ACHN (cell line): ENCODE results near the gene SPRR5.

Experiments
- DNase-seq: peaks from one replicate; pipeline ENCODE4 v3.0.0-alpha.2; 2015
- in situ Hi-C: cut with HindIII; loops from 2 replicates; pipeline ENCODE4 v1.10.0; 2017; ENCODE audit warnings: low sequenced_read_pairs, low pct_ligation_motif_present, low pct_unique_long_range_greater_than_20kb

The SPRR5 gene

GRCh38 chr1:152940614-152941013 lies 6.4 kb upstream of the SPRR5 start:
- in situ Hi-C loops, result no loop called here
- no peak for DNase-seq

- DNase-seq, result no peak
Measured at GRCh38 chr1:152941037-152941711, 5.8 kb upstream of the SPRR5 start.

GRCh38 chr1:152942161-152942560 lies 4.8 kb upstream of the SPRR5 start:
- in situ Hi-C loops, result no loop called here

More at GRCh38 chr1:152941037-152941711, 5.8 kb upstream of the SPRR5 start:
- in situ Hi-C loops, result no loop called here

GRCh38 chr1:152946248-152946647 lies 758 bp upstream of the SPRR5 start:
- no peak for DNase-seq
- in situ Hi-C loops, result no loop called here

More at GRCh38 chr1:152942161-152942560, 4.8 kb upstream of the SPRR5 start:
- no peak for DNase-seq

GRCh38 chr1:152951711-152952110 lies 4.7 kb downstream of the SPRR5 start:
- DNase-seq, result no peak
- in situ Hi-C loops, result no loop called here

GRCh38 chr1:152953761-152954160 lies 6.8 kb downstream of the SPRR5 start:
- DNase-seq, result no peak
- in situ Hi-C loops, result no loop called here

GRCh38 chr1:152954436-152954835 lies 7.4 kb downstream of the SPRR5 start:
- DNase-seq, result no peak
- in situ Hi-C loops, result no loop called here

- in situ Hi-C loops, result no loop called here
Measured at GRCh38 chr1:152957561-152957960, 10.6 kb downstream of the SPRR5 start.

GRCh38 chr1:152959273-152959672 lies 12.3 kb downstream of the SPRR5 start:
- no peak for DNase-seq
- in situ Hi-C loops, result no loop called here

More at GRCh38 chr1:152957561-152957960, 10.6 kb downstream of the SPRR5 start:
- no peak for DNase-seq

- in situ Hi-C loops, result no loop called here
- no peak for DNase-seq
Measured at GRCh38 chr1:152959801-152960451, 12.9 kb downstream of the SPRR5 start.

- DNase-seq, result no peak
- in situ Hi-C loops, result no loop called here
Measured at GRCh38 chr1:152960452-152961044, 13.5 kb downstream of the SPRR5 start.

- DNase-seq, result no peak
- in situ Hi-C loops, result no loop called here
Measured at GRCh38 chr1:152961226-152961891, 14.4 kb downstream of the SPRR5 start.

GRCh38 chr1:152962876-152963415 lies 15.9 kb downstream of the SPRR5 start:
- in situ Hi-C loops, result no loop called here
- no peak for DNase-seq

- in situ Hi-C loops, result no loop called here
- DNase-seq, result no peak
Measured at GRCh38 chr1:152964536-152964935, 17.5 kb downstream of the SPRR5 start.

- in situ Hi-C loops, result no loop called here
- no peak for DNase-seq
Measured at GRCh38 chr1:152965853-152966252, 18.8 kb downstream of the SPRR5 start.

- in situ Hi-C loops, result no loop called here
- DNase-seq, result no peak
Measured at GRCh38 chr1:152967201-152967600, 20.2 kb downstream of the SPRR5 start.

- in situ Hi-C loops, result no loop called here
- no peak for DNase-seq
Measured at GRCh38 chr1:152968248-152968647, 21.2 kb downstream of the SPRR5 start.

- in situ Hi-C loops, result no loop called here
Measured at GRCh38 chr1:152969036-152969435, 22.0 kb downstream of the SPRR5 start.

GRCh38 chr1:152970495-152970894 lies 23.5 kb downstream of the SPRR5 start, which contains the start of gene SPRR4:
TSS of gene SPRR4 (plus strand) at chr1:152970648. CDS start at chr1:152971891, 1,243 bp downstream.
- in situ Hi-C loops, result no loop called here
- no peak for DNase-seq

More at GRCh38 chr1:152969036-152969435, 22.0 kb downstream of the SPRR5 start:
- no peak for DNase-seq
